AG04449 (cell line): ENCODE data around the gene FUBP1.

Experiments
- CTCF ChIA-PET: fragments of 350-600 bp; formaldehyde crosslinking; extraction: SDS; loops from one replicate; lab custom pipeline; 2021; ENCODE audit warnings: antibody characterized with exemption; lab: Yijun Ruan, JAX
- POLR2A ChIA-PET: fragments of 400-600, 350-600 bp; formaldehyde crosslinking; extraction: SDS; loops from one replicate; lab custom pipeline; 2020; ENCODE audit warnings: antibody characterized with exemption, inconsistent platforms; lab: Yijun Ruan, JAX
- DNase-seq: peaks from one replicate; pipeline ENCODE4 v3.0.0-alpha.2; 2010; ENCODE audit warnings: low read depth, low spot score
- H3K4me3 ChIP-seq: 2 replicates; pipeline ENCODE4 v1.5.1; 2011; ENCODE audit warnings: low read depth, mild to moderate bottlenecking, control low read depth, low read length
- CTCF ChIP-seq: IDR thresholded peaks from one replicate; pipeline ENCODE4 v1.5.1; 2011; ENCODE audit warnings: mild to moderate bottlenecking, moderate library complexity, low read length, control low read depth, inconsistent platforms; ENCODE audit not compliant: insufficient read depth; ENCODE audit errors: missing control alignments

Gene FUBP1

GRCh38 chr1:77940921-77941570, 37.8 kb downstream of the FUBP1 start:
- CTCF ChIA-PET: interaction anchor here (1.5 kb wide), 1 partner anchor 173 kb away, joined by 4 read pairs; no protein-coding TSS in a partner anchor
- no peak for TF ChIP-seq CTCF
- H3K4me3 ChIP-seq: no peak overlapping the region
- no peak for DNase-seq
- POLR2A ChIA-PET: no interaction called here

GRCh38 chr1:77938651-77939050, 40.2 kb downstream of the FUBP1 start:
- no peak for TF ChIP-seq CTCF
- ChIA-PET POLR2A (no interaction called here), CTCF (no interaction called here)
- DNase-seq: no peak
- no peak overlapping the region for H3K4me3 ChIP-seq

GRCh38 chr1:77929806-77930205, 49.1 kb downstream of the FUBP1 start:
- ChIA-PET POLR2A (no interaction called here), CTCF (no interaction called here)
- DNase-seq: no peak
- no peak overlapping the region for H3K4me3 ChIP-seq
- TF ChIP-seq CTCF: no peak

GRCh38 chr1:77927414-77927813, 51.5 kb downstream of the FUBP1 start:
- CTCF ChIA-PET: no interaction called here
- no peak overlapping the region for H3K4me3 ChIP-seq
- POLR2A ChIA-PET: no interaction called here
- no peak for TF ChIP-seq CTCF
- DNase-seq: no peak

- ChIA-PET POLR2A (no interaction called here), CTCF (no interaction called here)
- DNase-seq: no peak
- no peak overlapping the region for H3K4me3 ChIP-seq
- TF ChIP-seq CTCF: no peak
Observed at GRCh38 chr1:77926561-77927357, 52.1 kb downstream of the FUBP1 start.

- CTCF ChIA-PET: interaction anchor here (0.7 kb wide), 1 partner anchor 188 kb away, joined by 3 read pairs; no protein-coding TSS in a partner anchor
- POLR2A ChIA-PET: no interaction called here
- no peak for DNase-seq
- no peak overlapping the region for H3K4me3 ChIP-seq
- TF ChIP-seq CTCF: no peak
Observed at GRCh38 chr1:77925956-77926355, 52.9 kb downstream of the FUBP1 start.
